Activated CD8-positive, alpha-beta memory T cell treated with anti-CD3 and anti-CD28 coated beads for 1 hour (primary cell): ENCODE data around the gene MRAS.
"Not testable (repeated sequence)": the region's sequence is repeated elsewhere in the genome, so short reads cannot be mapped to it uniquely, and the experiment has no call there.

ENCODE experiments used
- DNase-seq, 2 donors: peaks; one replicate each; pipeline ENCODE4 v3.0.0-alpha.2; 2020; ENCODE audit warnings: low read depth in 1 of 2; ENCODE audit errors: extremely low read depth in 1 of 2

The MRAS gene

GRCh38 chr3:138366006-138366759 is 17.8 kb downstream of the MRAS start:
- DNase-seq, result no peak

GRCh38 chr3:138367326-138367850 is 19.0 kb downstream of the MRAS start:
- DNase-seq, result no peak

DNA sequence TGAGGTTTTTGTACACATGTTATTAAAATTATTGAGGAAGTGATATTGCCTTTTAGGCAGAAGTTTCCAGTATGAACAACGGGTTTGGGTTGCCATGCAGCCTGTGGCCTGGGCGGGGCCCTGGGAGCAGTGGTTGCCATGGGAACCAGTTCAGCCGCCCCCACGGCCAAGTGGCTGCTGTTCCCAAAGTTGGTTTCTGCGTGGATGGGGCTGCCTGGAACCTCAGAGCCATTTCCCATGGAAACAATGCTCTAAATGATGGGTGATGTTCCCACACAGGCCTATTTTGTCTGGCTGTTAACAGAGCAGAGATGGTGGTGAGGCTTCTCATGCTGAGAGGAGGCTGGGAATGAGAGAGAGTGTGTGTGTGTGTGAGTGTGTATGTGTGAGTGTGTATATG is 19.5 kb downstream of the MRAS start:
- DNase-seq, result no peak

DNA sequence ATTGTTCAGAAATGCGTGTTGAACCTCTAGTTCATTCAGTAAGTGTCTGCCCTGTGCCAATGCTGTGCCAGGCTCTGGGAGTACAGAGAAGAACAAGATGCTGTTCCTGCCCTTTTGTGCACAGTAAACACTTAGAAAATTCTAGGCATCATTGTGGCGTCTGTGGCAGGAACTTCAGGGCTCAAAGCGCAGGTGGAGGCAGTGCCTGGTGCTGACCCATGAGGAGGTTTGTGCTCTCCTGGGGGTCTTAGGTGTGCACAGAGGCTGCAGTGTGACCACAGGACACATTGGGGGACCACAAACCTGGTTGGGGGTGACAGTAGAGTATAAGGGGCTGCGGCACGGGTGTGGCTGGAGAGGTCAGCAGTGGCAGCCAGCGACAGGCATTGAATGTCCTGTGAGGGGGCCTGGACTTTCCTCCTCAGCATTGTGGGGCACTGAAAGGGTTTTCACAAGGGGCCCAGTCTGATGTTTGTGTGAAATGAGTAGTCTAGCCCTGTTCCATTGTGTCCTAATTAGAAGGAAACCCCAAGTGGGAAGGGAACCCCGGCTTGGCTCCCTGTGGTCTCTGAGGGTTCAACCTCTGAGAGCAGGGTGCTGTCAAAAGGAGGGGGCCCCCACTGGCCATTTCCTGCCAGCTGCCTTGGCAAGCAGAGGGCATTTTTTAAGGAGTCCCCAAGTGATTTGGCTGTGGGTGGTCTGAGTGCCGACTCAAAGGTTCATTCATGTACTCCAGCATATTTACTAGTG is 20.9 kb downstream of the MRAS start:
- no peak for DNase-seq

DNA sequence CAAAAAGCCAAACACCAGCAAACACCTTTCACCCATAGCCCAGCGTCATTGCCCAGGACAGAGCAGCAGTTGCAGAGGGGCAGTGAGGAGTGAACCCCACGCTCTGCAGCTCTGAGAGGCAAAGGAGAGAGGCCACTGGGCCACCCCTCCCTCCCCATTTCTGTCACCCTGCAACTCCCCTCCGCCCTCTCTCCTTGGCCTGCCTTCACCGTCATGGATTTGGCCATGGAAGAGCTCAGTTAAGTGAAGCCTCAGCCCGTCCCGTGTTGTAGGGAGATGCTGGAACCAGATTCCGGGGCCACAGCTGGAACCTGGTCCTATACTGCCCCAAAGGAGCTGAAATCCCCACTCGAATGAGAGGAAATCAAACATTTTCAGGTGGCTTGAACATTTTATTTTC is 21.9 kb downstream of the MRAS start:
- DNase-seq, result no peak

- DNase-seq, result no peak
Measured at GRCh38 chr3:138371070-138371965, 22.9 kb downstream of the MRAS start.

DNA sequence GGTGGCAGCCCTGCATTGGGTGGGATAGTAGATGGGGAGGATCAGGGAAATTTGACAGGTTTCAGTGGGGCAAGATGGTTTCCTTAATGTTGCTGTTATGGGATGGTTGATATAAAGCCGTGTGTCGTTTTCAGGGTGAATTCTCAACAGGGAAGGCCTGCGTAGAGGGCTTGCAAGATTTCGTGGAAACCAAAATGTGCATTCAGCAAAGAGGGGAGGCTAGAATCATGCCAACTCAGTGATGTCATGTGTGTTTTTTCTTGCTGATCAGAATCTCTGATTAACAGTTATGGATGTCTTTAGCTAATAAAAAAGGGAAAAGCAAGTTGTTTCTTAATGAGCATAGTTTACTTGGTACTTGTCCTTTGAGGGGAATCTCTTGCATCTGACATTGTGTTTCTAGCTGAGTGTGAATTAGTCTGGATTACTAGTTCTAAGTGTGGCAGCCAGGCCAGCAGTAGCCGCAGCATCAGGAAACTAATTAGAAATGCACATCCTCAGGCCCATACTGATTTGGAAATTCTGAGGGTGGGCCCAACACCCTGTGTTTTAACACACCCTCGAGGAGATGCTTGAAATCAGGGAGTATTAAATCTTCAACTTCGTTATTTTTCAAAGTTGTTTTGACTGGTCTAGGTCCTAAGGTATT is 24.8 kb downstream of the MRAS start:
- no peak for DNase-seq

GRCh38 chr3:138373736-138374094 is 25.3 kb downstream of the MRAS start:
- no peak for DNase-seq

DNA sequence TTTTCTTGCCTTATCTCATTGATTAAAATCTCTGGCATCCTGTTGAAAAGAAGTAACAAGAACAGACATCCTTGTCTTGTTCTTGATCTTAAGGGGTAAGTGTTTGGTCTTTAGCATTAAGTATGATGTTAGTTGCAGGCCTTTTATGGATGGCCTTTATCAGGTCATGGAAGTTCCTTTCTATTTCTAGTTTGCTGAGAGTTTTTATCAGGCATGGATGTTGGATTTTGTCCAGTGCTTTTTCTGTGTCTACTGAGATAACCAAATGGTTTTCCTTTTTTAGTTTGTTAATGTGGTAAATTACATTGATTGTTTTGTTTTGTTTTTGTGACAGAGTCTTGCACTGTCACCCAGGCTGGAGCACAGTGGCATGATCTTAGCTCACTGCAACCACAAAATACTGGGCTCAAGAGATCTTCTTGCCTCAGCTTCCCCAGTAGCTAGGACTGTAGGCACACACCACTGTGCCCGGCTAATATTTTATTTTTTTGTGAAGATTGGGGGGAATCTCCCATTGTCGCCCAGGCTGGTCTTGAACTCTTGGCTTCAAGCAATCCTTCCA is 26.3 kb downstream of the MRAS start:
- no peak for DNase-seq

- DNase-seq, result no peak
Measured at GRCh38 chr3:138375447-138375846, 27.1 kb downstream of the MRAS start.

DNA sequence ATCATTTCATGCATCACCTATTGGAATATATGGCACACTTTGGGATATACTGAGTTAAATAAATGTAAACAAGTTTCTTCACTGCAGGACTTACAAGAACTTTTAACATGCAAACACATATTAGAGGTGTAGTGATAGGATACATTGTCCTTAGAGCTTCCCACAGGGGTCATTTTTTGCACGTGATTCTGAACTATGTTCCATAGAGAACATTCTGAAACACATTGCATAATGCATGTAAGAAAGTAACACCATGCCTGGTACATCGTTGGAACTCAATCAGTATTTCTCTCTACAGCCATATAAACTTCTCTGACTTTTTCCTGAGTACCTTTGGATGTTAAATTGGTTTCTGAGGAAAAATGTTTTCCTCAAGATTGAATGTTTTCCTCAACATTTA is 28.3 kb downstream of the MRAS start:
- DNase-seq, result no peak

DNA sequence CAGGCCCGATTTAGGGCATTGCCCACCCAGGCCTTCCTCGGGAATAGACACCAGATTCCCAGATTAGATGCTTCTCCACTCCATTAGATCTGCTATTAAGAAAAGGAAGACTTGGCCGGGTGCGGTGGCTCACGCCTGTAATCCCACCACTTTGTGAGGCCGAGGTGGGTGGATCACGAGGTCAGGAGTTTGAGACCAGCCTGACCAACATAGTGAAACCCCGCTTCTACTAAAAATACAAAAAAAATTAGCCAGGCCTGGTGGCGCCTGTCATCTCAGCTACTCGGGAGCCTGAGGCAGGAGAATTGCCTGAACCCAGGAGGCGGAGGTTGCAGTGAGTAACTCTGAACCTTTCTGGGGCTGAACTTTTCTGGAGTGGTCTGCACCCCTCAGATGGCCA is 28.8 kb downstream of the MRAS start:
- DNase-seq, result not testable (repeated sequence)

DNA sequence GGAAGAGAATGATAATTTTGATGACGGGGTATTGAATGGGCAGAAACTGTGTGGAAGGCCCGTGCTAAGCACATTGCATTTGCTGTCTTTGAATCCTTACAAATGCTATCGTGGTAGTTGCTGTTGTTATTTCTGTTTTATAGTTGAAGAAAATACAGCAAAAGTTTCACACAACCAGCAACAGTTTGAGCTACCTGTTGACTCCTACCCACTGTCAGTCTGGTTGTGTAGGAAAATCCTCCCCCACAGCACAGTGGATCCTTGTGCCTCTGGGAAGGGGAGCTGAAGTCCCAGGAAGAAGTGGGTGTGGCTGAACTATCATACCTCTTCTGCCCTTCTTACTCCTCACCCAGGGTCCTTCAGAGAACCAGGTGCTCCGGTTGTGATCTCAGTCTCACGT is 29.4 kb downstream of the MRAS start:
- no peak for DNase-seq

DNA sequence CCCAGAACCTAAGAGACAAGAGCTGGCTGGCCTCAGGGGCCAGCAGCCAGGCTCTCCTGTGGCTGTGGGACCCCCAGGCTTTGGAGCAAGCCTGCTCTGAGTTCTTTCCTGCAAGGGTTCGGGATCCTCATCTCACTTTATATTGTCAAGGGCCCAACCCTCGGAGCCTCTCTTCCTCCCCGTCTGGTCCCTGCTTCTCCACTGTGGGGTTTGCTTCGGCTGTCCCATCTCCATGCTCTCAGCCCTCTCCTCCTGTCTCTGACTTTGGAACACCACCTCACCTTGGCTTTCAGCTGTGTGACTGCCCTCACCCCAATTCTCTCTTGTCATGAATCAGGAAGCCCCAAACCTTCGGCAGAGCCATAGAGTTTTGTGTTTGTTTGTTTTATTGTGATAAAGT is 30.0 kb downstream of the MRAS start:
- DNase-seq, result no peak

- DNase-seq, result no peak
Measured at GRCh38 chr3:138378990-138379389, 30.6 kb downstream of the MRAS start.

DNA sequence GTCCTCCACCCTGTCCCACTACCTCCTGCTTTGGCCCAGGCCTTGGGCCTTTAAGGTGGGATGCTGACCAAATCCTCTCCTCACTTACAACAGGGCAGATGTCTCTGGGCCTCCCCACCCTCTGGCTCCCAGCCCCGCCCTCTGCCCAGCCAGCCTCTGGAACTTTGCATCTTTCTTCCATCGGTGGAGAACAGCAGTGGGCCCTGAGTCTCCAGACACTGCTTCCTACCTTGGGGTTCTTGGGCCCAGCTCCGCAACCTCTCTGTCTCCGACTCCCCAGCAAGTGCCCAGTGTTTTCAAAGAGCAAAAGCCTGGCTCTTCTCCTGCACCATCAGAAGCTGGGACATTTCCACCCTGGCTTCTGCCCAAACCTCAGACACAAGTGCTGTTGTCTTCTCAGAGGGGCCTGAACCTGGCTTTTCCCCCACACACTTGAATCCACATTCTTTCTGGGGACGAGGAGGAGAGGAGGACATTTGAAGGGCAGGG is 33.1 kb downstream of the MRAS start:
- no peak for DNase-seq

DNA sequence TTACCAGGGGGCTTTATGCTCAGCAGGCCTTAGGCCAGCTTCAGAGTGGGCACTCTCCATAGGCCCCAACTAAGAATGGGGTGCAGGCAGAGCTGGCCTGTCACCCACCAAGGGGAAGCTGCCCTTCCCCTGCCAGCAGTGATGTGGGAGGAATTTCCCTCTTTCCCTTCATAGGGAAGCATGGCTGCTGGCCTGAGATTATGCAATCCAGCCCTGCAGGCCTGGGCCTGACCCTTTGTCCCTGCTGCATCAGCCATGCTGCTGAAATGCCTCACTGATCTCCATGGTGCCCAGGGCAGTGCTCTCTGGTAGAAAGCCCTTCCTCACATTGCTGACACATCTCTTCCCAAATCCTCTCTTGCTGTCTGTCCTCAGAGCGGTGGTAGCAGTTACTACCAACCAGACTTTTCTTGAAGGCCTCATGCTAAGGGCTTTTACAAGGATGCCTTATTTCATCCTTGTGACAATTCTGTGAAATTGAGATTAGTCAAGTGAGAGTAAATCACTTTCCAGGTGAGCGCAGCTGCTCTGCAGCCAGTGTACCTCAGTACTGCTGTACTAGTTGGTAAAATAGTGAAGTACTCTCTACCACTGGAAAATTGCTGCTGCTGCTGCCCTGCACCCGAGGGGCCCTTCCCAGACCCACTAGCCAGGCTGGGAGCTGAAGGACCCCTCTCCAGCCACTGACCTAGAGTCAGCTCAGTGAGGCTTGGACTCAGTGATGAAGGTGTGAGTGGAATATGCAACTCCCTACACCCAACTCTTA is 33.8 kb downstream of the MRAS start:
- DNase-seq, result no peak

DNA sequence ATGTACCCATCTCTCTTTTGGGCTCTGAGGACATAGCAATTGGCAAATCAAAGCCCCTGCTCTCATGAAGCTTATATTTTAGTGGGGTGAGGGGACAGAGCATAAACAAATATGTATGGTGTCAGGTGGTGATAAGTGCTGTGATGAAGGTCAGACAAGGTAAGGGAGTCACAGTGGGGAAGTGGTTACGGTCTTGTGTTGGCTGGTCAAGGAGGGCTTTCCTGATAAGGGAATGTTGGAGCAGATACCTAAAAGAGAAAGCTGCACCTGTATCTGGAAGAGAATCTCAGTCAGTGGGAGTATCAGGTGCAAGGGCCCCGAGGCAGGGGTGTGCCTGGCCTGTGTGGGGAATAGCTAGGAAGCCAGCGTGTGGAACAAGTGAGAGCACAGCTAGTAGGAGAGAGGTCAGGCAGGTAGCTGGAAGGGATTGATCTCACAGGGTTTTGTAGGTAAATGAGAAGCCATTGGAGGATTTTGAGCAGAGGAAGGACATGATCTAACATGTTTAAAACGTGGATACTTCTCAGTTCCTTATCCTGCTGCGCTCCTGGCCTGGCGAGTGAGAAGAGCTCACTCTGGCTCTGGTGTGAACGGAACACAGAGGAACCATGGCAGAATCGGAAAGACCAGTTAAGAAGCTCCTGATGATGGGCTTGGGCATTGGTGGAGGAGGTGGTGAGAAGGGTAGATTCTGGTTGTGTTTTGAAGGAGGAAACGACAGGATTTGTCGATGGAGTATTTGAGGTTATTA is 35.5 kb downstream of the MRAS start:
- DNase-seq, result no peak

DNA sequence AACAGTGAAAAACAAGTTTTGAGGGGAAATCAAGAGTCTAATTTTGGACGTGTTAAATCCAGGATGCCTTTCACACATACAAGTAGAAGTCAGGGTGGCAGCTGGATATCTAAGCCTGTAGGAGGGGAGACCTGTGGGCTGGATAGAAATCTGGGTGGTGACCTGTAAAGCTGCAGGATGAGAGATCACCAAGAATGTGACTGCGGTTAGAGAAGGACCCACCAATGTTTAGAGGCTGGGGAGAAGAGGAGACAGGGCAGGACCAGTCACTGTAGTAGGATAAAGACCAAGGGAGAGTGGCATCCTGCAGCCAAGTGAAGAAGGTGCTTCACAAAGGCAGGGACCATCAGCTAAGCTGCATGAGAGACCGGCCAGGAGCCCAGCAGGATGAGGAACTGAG is 36.2 kb downstream of the MRAS start:
- DNase-seq, result no peak
